ENCODE measurements around the gene PPP1R8. TPM values are rescaled to one million over a fixed set of nuclear protein-coding genes. Genes with fewer than 3 reads are reported as not detected.
A peak's percentile ranks its signal among the peaks of the same experiment; 100 is the strongest.

The PPP1R8 gene
- total and polyA plus RNA-seq, 9 of the 15 experiments (the other 6 are each of a cell fraction or from before 2014, with no cell fraction given), result 16.2 to 107 (median 75.3) TPM

- no peak for ATAC-seq
Observed at GRCh38 chr1:27884006-27884954, 53.7 kb downstream of the PPP1R8 start.

More at GRCh38 chr1:27884006-27884954, 53.7 kb downstream of the PPP1R8 start:
- intact Hi-C loops (cut with micrococcal nuclease) (no loop called here), in situ Hi-C loops (cut with MboI) (no loop called here)
- POLR2A ChIA-PET, result interaction anchor here (0.6 to 0.8 kb wide), 2 partner anchors 376 to 746 kb away, joined by 3 read pairs; no protein-coding TSS in a partner anchor
- no peaks in the 10 kb centered on the region for H3K79me2 ChIP-seq (ENCODE audit: control insufficient read depth, insufficient read depth, low read length)
- CTCF ChIA-PET (ENCODE audit: low intra/inter-chr PET ratio), result no interaction called here
- peaks cover 0 to 20% of the 10 kb centered on the region in 2 experiments; a peak in 3 of 5 replicates for H3K4me1 ChIP-seq (replicated peaks in 1 of 2; ENCODE audit: control insufficient read depth in 2 of 2, insufficient read depth in 2 of 2, low read length in 2 of 2)
- H3K9ac ChIP-seq (ENCODE audit: insufficient read depth in 1 of 2, low read depth in 2 of 2, low read length in 2 of 2), result peak overlapping the region in 1 of 2 experiments; percentile 72; a peak in 2 of 4 replicates
- FAIRE-seq, result no peak
- TF ChIP-seq POLR2G (IDR thresholded peaks at IDR 0.05; ENCODE audit: low read depth, low read length) (peak; percentile 35; the same call in 1 of the 2 replicates), RBM25 (IDR thresholded peaks at IDR 0.05; ENCODE audit: low read depth, low read length, severe bottlenecking) (peak; percentile 77), BCOR (IDR thresholded peaks at IDR 0.05) (peak; percentile 66; the same call in 1 of the 2 replicates), ZFP36 (IDR thresholded peaks at IDR 0.05; ENCODE audit: low read depth, low read length, partially characterized antibody) (peak; percentile 77), TBL1XR1 (IDR thresholded peaks at IDR 0.05; ENCODE audit: low read length in 2 of 2) (no peak), GTF2A2 (tag; IDR thresholded peaks at IDR 0.05) (no peak), RBFOX2 (IDR thresholded peaks at IDR 0.05; ENCODE audit: low read depth, low read length) (0 out of 2 replicates have a peak, but pooled peaks have one; percentile 29), FOXJ2 (tag; IDR thresholded peaks at IDR 0.05) (no peak), ZNF75A (CRISPR knock-in tag; IDR thresholded peaks at IDR 0.05) (no peak)
- no peak overlapping the region for H3K27ac ChIP-seq (ENCODE audit: extremely low read depth, low read depth, low read length)
- H3K4me2 ChIP-seq (ENCODE audit: insufficient read depth, low read length), result no peak overlapping the region
- H3K9me1 ChIP-seq (ENCODE audit: control insufficient read depth, insufficient read depth, low read length), result peaks cover 4% of the 10 kb centered on the region
- no peaks in the 10 kb centered on the region for H3K27me3 ChIP-seq (ENCODE audit: control insufficient read depth in 2 of 2, insufficient read depth in 2 of 2, low read length in 2 of 2)
- no peak overlapping the region for H2AFZ ChIP-seq (ENCODE audit: low read depth, low read length)
- H3K9me3 ChIP-seq (replicated peaks; ENCODE audit: control insufficient read depth, insufficient read depth, low read depth, low read length), result no peaks in the 10 kb centered on the region
- peak in 1 of 4 experiments; percentile 8 for DNase-seq (ENCODE audit: extremely low read depth in 1 of 4, low spot score in 3 of 4)
- WGBS (ENCODE audit: insufficient coverage, low coverage, missing lambda C conversion rate), result 80% methylated on average over 24 of the region's 24 CpGs
- BruUV-seq (replicated peaks), result no TSS peak
- peaks cover 49% of the 10 kb centered on the region; the same call in 2 of the 3 replicates for H3K36me3 ChIP-seq (ENCODE audit: control insufficient read depth, insufficient read depth, low read length)
- no peaks in the 10 kb centered on the region for H4K20me1 ChIP-seq (replicated peaks; ENCODE audit: control insufficient read depth, insufficient read depth, low read length)
- H3K4me3 ChIP-seq, result no peak overlapping the region

Data from K562 (cell line).